ENCODE data around the gene C14orf132.
A peak's percentile ranks its signal among the peaks of the same experiment; 100 is the strongest.

C14orf132 gene

DNA sequence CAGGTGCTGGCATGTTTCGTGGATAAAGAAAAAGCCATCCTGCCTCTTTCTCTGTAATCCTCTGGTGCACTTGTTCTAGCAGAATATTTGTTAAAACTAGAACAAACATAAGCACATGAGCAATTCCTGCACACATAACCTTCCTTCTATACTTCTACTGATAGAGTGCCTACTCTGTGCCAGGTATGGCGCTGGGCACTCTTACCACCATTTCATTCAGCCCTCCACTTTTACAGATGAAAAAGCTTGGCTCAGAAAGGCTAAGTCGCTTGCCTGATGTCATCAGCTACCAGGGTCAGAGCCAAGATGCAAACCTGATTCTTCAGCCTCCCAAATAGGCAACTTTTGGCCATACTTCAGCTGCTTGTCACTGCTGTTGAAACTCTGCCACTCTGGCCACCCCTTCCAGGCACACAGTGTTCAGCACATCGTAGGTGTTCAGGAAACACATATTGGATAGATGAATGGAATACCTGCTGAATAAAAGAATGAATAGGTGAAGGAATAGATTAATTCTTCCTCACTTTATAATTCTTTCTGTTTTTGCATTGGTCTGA lies 10.0 kb upstream of the C14orf132 start:
- Mint-ChIP-seq H3K27me3 (peaks cover 52 to 60% of the 10 kb centered on the region in 2 donors), H3K9me3 (no peaks in the 10 kb centered on the region)

DNA sequence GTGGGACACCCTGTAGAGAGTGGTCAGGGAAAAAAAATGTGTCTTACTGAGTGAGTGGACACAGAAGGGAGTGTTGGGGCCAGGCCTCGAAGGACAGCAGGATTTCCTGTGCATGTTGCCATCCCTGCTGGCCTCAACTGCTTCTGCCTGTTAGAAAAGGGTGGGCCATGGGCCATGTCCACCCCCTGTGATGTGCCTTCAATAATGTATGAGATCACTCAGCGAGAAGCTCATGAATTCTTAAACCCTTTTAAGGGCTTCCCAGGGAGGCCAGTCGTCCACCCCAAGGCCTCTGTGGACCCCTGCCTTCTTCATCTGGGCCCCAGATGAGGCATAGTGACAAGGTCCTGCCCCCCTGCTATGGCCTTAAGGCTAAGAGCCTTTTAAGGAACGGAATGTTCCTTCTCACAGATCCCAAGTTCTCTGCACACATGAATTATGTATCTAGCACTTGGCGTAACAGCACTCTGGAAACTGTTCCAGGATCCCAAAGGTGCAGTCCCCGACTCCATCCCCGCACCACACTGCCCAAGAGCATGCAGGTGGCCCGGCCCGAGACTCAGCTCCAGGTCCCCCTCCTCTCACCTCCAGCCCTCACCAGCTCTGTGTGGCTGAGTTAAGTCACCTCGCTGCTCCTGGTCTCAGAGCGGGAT lies 8.9 kb upstream of the C14orf132 start:
- Mint-ChIP-seq H3K4me3 (no peak overlapping the region), H3K27ac (no peak overlapping the region), H3K36me3 (no peaks in the 10 kb centered on the region), H3K27me3 (peaks cover 52 to 63% of the 10 kb centered on the region in 2 donors), H3K4me1 (no peaks in the 10 kb centered on the region), H3K9me3 (peaks cover 3% of the 10 kb centered on the region in 2 donors)
- ATAC-seq (replicated peaks) (no peak), DNase-seq (no peak)

More for the DNA sequence above, 10.0 kb upstream of the C14orf132 start:
- DNase-seq = no peak
- no peaks in the 10 kb centered on the region for H3K36me3 Mint-ChIP-seq
- H3K4me3 Mint-ChIP-seq = no peak overlapping the region
- no peak for ATAC-seq (replicated peaks)
- H3K27ac Mint-ChIP-seq = no peak overlapping the region
- no peaks in the 10 kb centered on the region for H3K4me1 Mint-ChIP-seq

DNA sequence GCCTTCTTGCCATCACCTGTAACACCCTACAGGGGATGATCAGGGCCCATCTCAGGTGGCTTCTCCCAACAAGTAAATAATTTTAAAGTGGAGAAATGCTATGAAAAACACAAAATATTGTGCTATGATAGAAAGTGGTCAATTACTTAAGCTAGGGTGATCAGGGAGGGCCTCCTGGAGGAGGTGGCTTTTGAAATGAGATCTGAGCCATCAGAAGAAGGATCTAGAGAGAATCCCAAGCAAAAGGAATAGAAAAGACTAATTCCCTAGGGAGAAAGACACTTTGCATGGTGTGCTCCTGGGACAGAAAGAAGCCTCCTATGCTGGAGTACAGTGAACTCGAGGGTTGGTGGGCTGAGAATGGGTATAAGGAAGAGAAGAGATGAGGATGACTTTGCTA lies 7.5 kb upstream of the C14orf132 start:
- DNase-seq (no peak), ATAC-seq (replicated peaks) (no peak)
- peaks cover 51 to 66% of the 10 kb centered on the region in 2 donors for H3K27me3 Mint-ChIP-seq
- no peaks in the 10 kb centered on the region for H3K4me1 Mint-ChIP-seq
- H3K4me3 Mint-ChIP-seq = no peak overlapping the region
- peaks cover 3% of the 10 kb centered on the region in 2 donors for H3K9me3 Mint-ChIP-seq
- H3K27ac Mint-ChIP-seq = no peak overlapping the region
- no peaks in the 10 kb centered on the region for H3K36me3 Mint-ChIP-seq

DNA sequence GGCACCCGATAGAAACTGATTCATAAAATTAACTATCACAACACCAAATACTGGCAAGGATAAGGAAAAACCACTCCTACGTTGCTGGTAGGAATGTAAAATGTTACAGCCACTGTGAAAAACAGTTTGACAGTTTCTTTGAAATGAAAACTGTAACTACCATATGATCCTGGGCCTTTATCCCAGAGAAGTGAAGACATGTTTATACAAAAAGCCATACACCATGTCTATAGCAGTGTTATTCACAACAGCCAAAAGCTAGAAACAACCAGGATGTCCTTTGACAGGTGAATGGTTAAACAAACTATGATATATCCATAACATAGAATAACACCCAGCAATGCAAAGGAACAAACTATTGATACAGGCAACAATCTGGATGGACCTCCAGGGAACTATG lies 3.7 kb upstream of the C14orf132 start:
- H3K27me3 Mint-ChIP-seq = peaks cover 56 to 83% of the 10 kb centered on the region in 2 donors
- H3K36me3 Mint-ChIP-seq = no peaks in the 10 kb centered on the region
- peaks cover 12 to 21% of the 10 kb centered on the region in 2 donors for H3K4me1 Mint-ChIP-seq
- H3K4me3 Mint-ChIP-seq = no peak overlapping the region
- H3K9me3 Mint-ChIP-seq = peaks cover 3% of the 10 kb centered on the region in 2 donors
- no peak for DNase-seq
- no peak for ATAC-seq (replicated peaks)
- no peak overlapping the region for H3K27ac Mint-ChIP-seq

DNA sequence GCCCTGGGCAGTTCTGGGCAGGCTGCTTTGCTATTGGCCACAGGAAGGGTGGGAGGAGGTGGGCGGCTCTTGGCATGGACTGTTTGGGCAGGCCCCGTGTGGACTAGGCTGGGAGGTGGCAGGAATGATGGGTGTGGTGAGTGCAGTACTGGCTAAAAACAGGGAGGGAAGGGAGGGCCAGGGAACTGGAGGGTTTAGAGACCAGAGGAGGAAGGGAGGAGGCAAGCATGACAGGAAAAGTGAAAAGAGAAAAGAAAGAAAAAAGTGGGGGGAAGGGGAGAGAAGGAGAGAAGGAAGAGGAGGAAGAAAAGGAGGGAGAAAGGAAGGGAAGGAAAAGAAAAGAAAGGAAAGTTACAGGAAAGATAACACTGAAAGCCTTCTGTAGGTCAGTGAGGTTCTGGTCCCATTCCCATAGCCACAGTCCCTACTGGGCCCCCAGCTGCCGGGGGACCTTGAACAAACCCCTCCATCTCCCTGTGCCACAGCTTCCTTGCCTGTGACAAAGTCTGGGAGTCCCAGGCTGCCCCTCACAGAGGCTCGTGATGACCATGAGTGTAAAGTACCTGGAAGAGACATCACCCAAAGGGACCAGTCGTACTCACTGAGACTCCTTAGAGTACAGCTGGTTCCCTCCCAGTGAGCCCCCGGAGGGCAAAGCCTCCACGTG lies 1.1 kb upstream of the C14orf132 start:
- Mint-ChIP-seq H3K27me3 (peaks cover 64 to 88% of the 10 kb centered on the region in 2 donors), H3K9me3 (peaks cover 3% of the 10 kb centered on the region in 2 donors), H3K27ac (no peak overlapping the region), H3K4me3 (peak overlapping the region; percentile 74 to 88), H3K36me3 (no peaks in the 10 kb centered on the region), H3K4me1 (peaks cover 14 to 21% of the 10 kb centered on the region in 2 donors)
- DNase-seq = no peak
- ATAC-seq (replicated peaks) = peak in 1 of 2 donors; percentile 54

DNA sequence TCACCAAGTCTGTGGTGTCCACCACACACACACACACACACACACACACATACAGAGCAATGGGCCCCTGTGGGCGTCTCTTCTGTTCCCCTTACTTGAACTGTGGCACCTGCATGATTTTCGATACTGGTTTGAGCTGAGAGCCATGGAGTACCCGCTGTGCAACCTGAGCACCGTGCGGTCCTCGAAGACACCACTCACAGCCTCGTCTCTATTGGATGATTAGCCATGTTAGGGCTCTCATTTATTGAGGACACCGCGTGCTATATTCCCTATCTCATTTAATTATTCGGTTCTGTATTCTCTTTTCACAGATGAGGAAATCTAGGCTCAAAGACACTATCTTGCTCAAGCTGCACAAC lies 623 bp upstream of the C14orf132 start:
- Mint-ChIP-seq H3K9me3 (peaks cover 3% of the 10 kb centered on the region in 2 donors), H3K27me3 (peaks cover 64 to 89% of the 10 kb centered on the region in 2 donors), H3K4me1 (peaks cover 14 to 21% of the 10 kb centered on the region in 2 donors), H3K4me3 (peak overlapping the region; percentile 74 to 88), H3K27ac (no peak overlapping the region), H3K36me3 (no peaks in the 10 kb centered on the region)
- ATAC-seq (replicated peaks) = peak; percentile 56 to 67
- DNase-seq = peak; percentile 11

DNA sequence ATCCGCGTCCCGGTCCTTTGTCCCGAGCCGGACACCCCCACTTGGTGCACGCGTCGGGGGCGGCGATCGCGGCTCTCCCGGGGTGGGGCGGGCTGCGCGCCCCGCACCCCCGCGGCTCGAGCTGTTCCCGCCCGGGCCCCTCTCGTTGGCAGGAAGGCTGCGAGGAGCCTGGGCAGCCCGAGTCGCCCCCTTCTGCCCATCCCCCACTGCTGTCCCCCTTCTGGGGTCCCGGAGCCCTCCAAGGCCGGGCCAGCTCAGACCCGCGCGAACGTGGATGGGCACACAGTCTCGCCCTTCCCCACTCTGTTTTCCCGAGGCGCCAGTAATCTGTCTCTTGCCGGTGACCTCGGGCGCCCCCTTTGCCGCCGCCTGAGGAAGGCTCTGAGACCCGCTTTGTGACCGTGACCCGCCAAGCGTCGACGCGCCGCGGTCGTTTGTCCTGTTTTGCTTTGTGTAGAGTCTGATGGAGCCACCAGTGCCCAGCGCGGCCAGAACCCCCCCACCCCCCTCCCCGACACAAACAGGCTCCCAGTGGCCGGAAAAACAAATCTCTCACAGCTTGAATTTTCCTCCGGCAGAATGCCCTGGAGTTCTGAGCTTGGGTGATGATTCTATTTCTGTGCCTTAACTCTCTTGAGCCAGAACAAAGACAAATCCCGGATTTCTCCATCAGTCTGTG lies 610 bp downstream of the C14orf132 start:
- ATAC-seq (replicated peaks) (peak; percentile 28 to 33), DNase-seq (no peak)
- H3K36me3 Mint-ChIP-seq = no peaks in the 10 kb centered on the region
- H3K27me3 Mint-ChIP-seq = peaks cover 67 to 84% of the 10 kb centered on the region in 2 donors
- peak overlapping the region; percentile 71 for H3K27ac Mint-ChIP-seq
- peaks cover 14 to 21% of the 10 kb centered on the region in 2 donors for H3K4me1 Mint-ChIP-seq
- H3K9me3 Mint-ChIP-seq = peaks cover 3% of the 10 kb centered on the region in 2 donors
- peak overlapping the region; percentile 85 to 88 for H3K4me3 Mint-ChIP-seq

DNA sequence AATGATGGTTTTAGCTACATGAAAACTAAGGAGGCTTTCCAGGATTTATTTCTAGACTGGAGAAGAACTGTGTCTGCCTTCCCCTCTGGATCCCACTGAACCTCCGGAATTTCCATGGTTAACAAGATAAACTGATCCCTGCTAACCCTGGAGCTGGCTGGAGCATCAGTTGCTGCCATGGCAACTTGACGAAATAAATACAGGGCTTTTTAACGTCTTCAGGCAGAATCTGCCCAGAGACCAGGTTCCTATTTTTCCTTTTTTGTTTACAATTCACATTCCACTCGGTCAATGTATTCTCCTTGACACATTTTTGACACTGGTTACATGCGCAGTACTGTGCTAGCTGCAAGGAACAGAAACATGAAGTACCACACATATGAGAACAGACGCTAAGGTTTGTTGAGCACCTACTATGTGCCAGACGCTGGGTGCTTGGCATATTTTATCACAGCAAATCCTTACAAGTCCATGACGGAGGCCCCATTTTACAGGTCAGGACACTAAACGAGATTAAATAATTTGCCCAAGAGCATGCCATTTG lies 1.7 kb downstream of the C14orf132 start:
- DNase-seq = no peak
- Mint-ChIP-seq H3K9me3 (no peaks in the 10 kb centered on the region), H3K27ac (no peak overlapping the region), H3K27me3 (peaks cover 72 to 78% of the 10 kb centered on the region in 2 donors), H3K4me3 (no peak overlapping the region), H3K4me1 (peaks cover 14 to 21% of the 10 kb centered on the region in 2 donors), H3K36me3 (peaks cover 0 to 4% of the 10 kb centered on the region in 2 donors)
- no peak for ATAC-seq (replicated peaks)

DNA sequence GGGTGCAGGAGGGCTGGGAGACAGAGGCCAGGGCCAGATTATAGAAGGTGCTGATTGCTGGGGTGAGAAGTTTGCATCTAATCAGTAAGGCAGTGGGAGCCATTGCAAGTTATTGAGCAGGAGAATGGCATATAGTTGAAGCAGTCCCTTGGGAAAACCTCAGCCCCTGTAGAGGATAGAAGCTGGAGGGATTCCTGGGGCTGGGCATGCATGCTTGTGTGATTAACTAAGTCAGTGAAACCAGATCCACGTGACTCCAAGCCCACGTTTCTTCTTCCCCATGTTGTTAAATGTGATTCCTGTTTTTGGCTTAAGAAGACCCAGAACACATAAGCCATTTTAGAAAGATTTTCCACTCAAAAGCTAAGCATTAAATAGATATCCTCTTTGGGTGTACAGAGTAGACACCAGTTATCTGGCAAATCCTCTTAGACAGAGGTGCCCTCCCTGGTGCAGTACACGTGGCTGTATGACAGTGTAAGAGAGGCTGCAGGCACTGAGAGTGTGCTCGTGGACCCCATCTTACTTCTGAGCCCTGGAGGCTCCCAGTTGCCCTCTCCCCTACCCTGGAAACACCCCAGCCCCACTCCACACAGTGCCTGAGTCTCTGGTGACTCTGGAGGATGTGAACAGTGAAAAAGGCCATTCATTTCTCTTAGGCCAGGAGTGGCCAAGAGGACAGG lies 3.2 kb downstream of the C14orf132 start:
- DNase-seq (no peak), ATAC-seq (replicated peaks) (no peak)
- H3K36me3 Mint-ChIP-seq = peaks cover 0 to 4% of the 10 kb centered on the region in 2 donors
- H3K9me3 Mint-ChIP-seq = no peaks in the 10 kb centered on the region
- H3K27ac Mint-ChIP-seq = no peak overlapping the region
- no peak overlapping the region for H3K4me3 Mint-ChIP-seq
- H3K27me3 Mint-ChIP-seq = peaks cover 62 to 66% of the 10 kb centered on the region in 2 donors
- peaks cover 14 to 21% of the 10 kb centered on the region in 2 donors for H3K4me1 Mint-ChIP-seq

DNA sequence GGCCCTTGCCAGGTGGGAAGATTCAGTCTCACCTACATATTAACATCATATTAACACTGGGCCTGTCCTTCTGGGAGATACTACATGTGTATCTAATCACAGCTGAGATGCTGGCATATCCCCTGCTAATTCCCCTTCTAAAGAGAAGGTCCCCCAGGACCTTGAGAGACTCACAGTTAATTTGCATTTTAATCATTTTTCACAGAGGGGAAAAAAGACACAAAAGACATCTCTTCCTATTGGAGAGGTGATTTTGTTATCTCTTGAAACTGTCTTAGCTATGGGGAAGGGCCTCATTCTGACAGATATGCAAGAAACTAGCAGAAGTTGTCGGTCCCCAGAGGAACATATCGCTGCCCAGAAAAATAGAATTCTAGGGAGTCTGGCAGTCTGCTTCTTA lies 7.5 kb downstream of the C14orf132 start:
- Mint-ChIP-seq H3K4me3 (no peak overlapping the region), H3K27ac (no peak overlapping the region)
- ATAC-seq (replicated peaks) = peak in 1 of 2 donors; percentile 29

DNA sequence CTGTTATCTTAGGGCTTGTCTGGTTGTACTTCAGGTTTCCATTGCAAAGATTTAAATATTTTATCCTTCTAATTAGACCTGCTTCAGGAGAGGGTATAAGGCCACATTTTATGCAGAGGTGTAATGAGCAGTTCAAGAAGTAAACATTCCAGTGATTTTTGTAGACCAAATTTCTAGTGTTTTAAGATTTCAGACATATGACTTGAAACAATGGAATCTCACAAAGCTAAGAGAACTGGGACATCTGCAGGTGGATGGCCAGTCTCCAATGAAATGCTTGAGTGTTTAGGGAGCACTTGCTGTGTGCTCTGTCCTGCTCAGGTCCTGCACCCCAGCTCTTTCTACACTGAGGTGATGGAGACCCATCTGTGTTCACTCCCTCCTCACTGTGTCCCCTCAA lies 7.9 kb downstream of the C14orf132 start:
- DNase-seq = no peak
- peaks cover 0 to 4% of the 10 kb centered on the region in 2 donors for H3K36me3 Mint-ChIP-seq
- H3K9me3 Mint-ChIP-seq = no peaks in the 10 kb centered on the region
- H3K4me3 Mint-ChIP-seq = no peak overlapping the region
- no peak for ATAC-seq (replicated peaks)
- H3K27ac Mint-ChIP-seq = no peak overlapping the region
- H3K4me1 Mint-ChIP-seq = no peaks in the 10 kb centered on the region
- H3K27me3 Mint-ChIP-seq = peaks cover 40 to 42% of the 10 kb centered on the region in 2 donors

More for the DNA sequence above, 7.5 kb downstream of the C14orf132 start:
- no peaks in the 10 kb centered on the region for H3K9me3 Mint-ChIP-seq
- DNase-seq = no peak
- H3K36me3 Mint-ChIP-seq = peaks cover 0 to 4% of the 10 kb centered on the region in 2 donors
- H3K27me3 Mint-ChIP-seq = peaks cover 40 to 42% of the 10 kb centered on the region in 2 donors
- no peaks in the 10 kb centered on the region for H3K4me1 Mint-ChIP-seq

DNA sequence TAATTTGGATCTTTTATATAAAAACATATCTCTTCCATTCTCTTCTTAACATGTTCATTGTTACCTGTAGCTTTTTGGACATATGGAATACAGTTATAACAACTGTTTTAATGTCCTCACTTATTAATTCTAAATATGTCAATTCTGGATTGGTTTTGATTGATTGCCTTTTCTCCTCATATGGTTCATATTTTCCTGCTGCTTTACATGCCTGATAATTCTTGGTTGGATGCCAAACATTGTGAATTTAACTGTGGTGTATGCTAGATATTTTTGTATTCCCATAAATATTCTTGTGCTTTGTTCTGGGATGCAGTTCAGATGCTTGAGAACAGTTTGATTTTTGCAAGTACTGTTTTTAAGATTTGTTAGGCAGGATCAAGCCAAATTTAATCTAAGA lies 10.8 kb downstream of the C14orf132 start:
- H3K4me3 Mint-ChIP-seq = no peak overlapping the region
- peaks cover 30 to 43% of the 10 kb centered on the region in 2 donors for H3K27me3 Mint-ChIP-seq
- H3K27ac Mint-ChIP-seq = no peak overlapping the region
- no peak for DNase-seq
- no peaks in the 10 kb centered on the region for H3K4me1 Mint-ChIP-seq
- ATAC-seq (replicated peaks) = no peak
- H3K9me3 Mint-ChIP-seq = no peaks in the 10 kb centered on the region
- peaks cover 0 to 4% of the 10 kb centered on the region in 2 donors for H3K36me3 Mint-ChIP-seq

DNA sequence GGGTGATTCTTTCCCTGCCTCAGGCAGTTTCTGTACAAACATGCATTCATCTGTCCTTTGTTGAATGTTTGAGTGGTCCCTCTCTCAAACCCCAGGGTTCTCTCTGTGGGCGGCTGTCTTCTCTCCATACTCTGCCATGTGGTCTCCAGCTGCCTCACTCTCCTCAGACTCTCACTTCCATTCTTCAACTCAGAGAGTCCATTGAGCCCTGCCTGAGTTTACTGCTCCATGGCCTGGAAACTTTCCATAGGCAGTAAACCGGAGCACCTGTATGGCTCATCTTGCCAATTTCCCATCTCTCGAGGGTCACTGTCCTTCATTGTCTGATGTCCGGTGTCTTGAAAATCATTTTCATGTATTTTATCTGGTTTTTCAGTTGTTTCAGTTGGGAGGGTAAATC lies 11.3 kb downstream of the C14orf132 start:
- no peaks in the 10 kb centered on the region for H3K36me3 Mint-ChIP-seq
- no peaks in the 10 kb centered on the region for H3K4me1 Mint-ChIP-seq
- H3K9me3 Mint-ChIP-seq = no peaks in the 10 kb centered on the region

DNA sequence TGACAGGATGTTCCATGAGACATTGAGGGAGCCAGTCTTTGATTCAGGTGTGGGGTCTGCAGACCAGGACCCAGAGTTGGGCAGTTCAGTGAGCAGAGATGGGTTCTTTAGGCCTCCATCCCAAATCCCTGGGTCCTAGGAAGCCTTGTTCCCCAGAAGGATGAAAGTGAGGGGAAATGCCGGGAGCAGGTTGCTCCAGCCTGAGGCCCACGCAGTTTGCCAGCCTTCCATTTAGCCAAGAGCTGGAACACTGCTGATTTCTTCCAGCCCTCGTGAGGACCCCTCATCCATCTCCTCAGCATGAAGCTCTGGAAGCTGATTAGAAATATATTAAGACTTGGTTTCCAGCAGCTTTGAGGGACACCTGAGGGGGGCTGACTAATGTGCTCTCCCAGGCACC lies 12.1 kb downstream of the C14orf132 start:
- Mint-ChIP-seq H3K27me3 (peaks cover 32 to 47% of the 10 kb centered on the region in 2 donors), H3K36me3 (no peaks in the 10 kb centered on the region), H3K4me1 (no peaks in the 10 kb centered on the region), H3K9me3 (no peaks in the 10 kb centered on the region), H3K27ac (no peak overlapping the region), H3K4me3 (no peak overlapping the region)
- ATAC-seq (replicated peaks) (no peak), DNase-seq (no peak)

More for the DNA sequence above, 11.3 kb downstream of the C14orf132 start:
- DNase-seq (no peak), ATAC-seq (replicated peaks) (no peak)
- Mint-ChIP-seq H3K27me3 (peaks cover 28 to 42% of the 10 kb centered on the region in 2 donors), H3K27ac (no peak overlapping the region), H3K4me3 (no peak overlapping the region)

Data from stimulated activated naive B cell treated with anti-CD40 and anti-IgM and Interleukin-4, amounts not matched to agents 10 μg/mL and 1 μg/mL and 100 μg/mL, for 72 hours (primary cell).